Hematopoietic multipotent progenitor cell treated with erythropoietin and hydrocortisone succinate and interleukin-3 and kit ligand, for 6 days (in vitro differentiated cells): ENCODE data around the gene PIGP.
A peak's percentile ranks its signal among the peaks of the same experiment; 100 is the strongest.
"Not testable (repeated sequence)": the region's sequence is repeated elsewhere in the genome, so short reads cannot be mapped to it uniquely, and the experiment has no call there.

ENCODE experiments used
- DNase-seq: peaks from one replicate; pipeline ENCODE4 v3.0.0-alpha.2; 2015

The PIGP gene

GRCh38 chr21:37075214-37075770, 2.4 kb upstream of the PIGP start:
- no peak for DNase-seq

DNA sequence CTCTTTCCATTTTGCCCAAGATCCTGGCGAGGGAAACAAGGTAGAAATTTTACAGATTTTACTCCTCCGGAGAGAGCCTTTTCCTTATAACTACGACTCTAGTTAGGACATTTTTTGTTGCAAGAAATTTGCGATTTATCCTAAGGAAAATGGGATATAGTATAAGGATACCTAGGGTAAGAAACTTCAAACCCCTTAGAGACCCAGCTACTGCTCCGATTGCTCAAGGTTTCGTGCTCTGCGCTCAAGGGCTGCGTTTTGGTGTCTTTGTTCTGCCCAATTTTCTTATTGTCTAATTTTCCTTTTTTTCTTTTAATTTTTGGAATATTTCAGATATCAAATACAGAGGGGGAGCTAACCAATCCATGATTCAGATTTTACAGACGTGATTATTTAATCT, 1.7 kb upstream of the PIGP start:
- no peak for DNase-seq

GRCh38 chr21:37074197-37074510, 1.3 kb upstream of the PIGP start:
- peak; percentile 30 for DNase-seq

DNA sequence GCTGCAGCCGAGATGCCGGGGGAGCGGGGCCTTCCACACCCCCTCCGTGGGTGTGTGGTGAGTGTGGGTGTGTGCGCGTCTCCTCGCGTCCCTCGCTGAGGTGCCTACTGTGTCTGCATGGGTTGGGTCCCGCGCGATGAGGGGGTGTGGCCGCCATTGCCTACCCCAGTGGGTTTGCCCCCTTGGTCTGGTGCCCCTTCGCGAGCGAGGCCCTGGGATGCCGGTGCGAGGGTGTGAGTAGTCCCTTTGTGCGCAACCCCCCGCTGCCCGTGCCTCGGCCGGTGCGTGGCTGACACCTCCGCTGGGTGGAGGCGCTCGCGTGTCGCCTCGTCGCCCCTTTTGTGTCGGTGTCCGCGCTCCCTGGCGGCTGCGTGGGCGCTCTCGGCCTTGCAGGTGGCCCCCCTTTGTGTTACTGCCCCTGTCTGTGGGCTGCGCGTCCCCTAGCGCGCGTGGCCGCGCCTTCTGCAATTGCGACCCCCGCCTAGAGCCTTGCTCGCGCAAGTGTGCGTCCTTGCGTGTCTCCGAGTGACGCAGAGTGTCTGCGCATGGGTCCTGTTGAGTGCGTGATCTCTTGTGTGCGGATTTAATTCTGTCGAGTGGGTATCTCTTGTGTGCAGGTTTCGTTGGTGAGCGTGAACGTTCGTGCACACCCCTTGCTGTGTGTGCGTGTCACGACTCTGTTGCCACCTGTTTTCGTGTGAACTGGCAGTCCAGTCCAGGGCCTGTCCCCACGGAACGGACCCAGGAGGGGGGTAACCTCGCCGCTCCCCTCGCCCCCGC, 736 bp upstream of the PIGP start:
- DNase-seq = peak; percentile 54

- no peak for DNase-seq
Observed at GRCh38 chr21:37072274-37072987, 440 bp downstream of the PIGP start.

GRCh38 chr21:37071561-37072273, 1.2 kb downstream of the PIGP start:
- peak; percentile 53 for DNase-seq

DNA sequence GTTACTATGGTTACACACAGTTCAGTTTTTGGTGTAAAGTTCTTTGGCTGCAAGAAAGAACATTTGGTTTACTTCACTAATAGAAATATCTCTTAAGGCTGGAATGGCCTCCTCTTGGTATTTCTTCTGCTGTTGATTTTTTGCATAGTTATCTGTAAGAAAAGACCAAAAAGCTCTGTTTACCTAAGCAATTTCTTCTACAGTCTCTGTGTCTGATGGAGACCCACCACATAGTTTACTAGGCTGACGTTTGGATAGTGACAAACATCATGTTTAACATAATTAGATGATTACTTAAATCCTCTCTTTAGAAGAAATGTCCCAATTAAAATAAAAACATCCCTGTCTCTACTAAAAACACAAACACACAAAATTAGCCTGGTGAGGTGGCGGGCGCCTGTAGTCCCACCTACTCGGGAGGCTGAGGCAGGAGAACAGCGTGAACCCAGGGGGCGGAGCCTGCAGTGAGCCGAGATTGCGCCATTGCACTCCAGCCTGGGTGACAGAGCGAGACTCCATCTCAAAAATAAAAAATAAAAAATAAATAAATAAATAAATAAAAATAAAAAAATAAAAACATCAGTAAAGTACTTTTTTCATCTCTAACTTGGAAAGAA, 7.2 kb downstream of the PIGP start:
- no peak for DNase-seq

GRCh38 chr21:37064841-37065240, 8.0 kb downstream of the PIGP start:
- no peak for DNase-seq

GRCh38 chr21:37063433-37063832, 9.4 kb downstream of the PIGP start:
- DNase-seq = no peak

DNA sequence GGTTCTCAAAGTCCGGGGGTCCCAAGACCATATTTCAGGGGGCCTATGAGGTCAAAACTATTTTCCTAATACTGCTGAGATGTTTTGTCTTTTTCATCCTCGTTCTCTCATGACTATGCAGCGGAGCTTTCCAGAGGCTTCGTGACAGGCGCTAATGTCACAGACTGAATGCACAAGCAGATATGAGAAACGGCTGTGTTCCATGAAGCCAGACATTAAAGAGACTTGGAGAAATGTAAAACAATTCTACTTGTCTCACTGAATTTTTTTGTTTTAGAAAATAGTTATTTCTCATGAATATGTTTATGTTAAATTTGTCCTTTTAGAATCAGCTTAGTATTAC, 10.3 kb downstream of the PIGP start:
- DNase-seq = no peak

DNA sequence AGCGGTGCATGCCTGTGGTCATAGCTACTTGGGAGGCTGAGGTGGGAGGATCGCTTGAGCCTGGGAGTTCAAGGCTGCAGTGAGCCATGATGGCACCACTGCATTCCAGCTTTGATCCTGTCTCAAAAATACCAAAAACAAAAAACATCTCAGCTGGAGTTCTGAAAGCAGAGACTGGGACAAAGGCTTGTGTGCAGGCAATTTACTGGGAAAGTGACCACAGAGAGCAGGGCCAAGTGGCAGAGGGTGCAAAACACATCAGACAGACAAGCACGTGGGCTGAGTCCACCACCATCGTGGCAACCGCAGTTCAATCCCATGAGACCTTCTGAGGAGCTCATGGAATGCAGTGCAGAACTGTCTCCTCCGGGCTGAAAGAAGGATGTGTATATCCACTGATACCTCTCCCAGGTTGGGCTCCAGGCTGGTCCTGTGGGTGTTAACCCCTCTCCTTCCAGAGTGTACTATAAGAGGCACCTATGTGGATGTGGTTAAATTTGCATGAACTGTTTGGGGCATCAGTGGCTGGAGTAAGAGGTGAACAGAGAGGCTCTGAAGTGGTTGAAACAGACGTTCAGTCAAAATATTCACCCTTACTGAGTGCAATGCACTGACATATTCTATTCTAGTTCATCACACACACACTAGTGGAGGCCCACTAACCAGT, 10.8 kb downstream of the PIGP start:
- no peak for DNase-seq

GRCh38 chr21:37060296-37060695, 12.6 kb downstream of the PIGP start:
- no peak for DNase-seq

DNA sequence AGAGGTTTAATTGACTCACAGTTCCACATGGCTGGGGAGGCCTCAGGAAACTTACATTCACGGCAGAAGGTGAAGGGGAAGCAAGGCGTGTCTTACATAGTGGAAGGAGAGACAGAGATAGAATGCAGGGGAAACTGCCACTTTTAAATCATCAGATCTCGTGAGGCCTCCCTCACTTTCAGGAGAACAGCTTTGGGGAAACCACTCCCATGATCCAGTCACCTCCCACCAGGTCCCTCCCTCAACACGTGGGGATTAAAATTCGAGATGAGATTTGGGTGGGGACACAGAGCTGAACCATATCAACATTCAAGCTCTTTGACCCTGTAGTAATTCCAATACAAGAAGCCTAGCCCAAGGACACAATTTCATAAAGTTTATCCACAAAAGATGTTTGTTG, 13.7 kb downstream of the PIGP start:
- DNase-seq = no peak

DNA sequence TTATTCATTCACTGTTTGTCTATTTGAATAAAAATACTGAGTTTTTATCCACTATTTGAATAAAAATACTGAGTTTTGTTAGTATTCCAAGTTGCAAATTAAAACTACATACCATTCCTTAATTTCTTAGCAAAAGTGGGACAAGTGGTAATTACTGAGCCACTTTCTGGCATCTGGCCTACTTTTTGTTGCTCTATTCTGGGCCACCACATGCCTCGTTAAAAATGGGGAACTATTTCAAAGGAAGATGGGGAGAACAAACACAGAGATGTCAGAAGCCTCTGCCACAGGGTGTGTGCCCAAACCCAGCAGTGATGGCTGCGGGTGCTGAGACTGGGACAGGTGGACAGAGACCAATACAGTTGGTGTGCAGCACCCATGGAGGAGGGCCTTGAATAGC, 14.6 kb downstream of the PIGP start:
- DNase-seq = no peak

- DNase-seq = no peak
Observed at GRCh38 chr21:37057614-37058013, 15.3 kb downstream of the PIGP start.

- no peak for DNase-seq
Observed at GRCh38 chr21:37055271-37055855, 17.5 kb downstream of the PIGP start.

- DNase-seq = not testable (repeated sequence)
Observed at GRCh38 chr21:37049741-37050140, 23.1 kb downstream of the PIGP start.

- no peak for DNase-seq
Observed at GRCh38 chr21:37047079-37047478, 25.8 kb downstream of the PIGP start.

DNA sequence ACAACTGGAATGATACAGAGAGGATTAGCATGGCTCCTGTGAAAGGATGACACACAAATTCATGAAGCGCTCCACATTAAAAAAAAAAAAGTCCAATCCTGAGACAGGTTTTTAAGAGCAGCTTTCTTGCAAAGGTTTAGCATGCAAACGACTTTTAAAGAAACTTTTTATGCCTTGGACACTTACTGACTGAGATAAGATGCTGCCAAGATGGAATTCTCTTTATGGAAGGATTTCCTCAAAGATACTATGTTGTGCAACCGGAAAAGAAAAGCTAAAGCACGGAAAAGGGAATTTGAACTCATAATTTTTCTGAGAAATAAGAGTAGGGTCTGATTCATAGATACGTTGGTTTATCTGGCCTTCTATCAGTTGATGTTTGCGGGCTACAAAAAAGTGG, 27.3 kb downstream of the PIGP start:
- no peak for DNase-seq

DNA sequence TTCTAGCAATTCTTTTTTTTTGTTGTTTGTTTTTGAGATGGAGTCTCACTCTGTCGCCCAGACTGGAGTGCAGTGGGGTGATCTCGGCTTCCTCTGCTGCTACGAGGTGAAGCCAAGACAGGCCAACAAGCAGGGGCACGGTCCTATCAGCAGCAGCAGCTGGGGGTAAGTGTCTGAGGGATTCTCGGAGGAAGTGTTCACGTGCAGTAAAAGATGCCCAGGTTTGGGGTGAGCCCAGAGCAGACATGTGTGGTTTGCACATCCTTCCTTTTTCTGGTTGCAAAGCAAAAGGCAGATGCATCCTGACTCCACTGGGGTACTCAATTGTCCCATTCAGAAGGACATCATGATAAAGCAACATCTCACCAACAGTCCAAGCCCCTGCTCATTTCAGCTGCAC, 27.7 kb downstream of the PIGP start:
- DNase-seq = peak; percentile 66

- DNase-seq = no peak
Observed at GRCh38 chr21:37044643-37045042, 28.2 kb downstream of the PIGP start.

DNA sequence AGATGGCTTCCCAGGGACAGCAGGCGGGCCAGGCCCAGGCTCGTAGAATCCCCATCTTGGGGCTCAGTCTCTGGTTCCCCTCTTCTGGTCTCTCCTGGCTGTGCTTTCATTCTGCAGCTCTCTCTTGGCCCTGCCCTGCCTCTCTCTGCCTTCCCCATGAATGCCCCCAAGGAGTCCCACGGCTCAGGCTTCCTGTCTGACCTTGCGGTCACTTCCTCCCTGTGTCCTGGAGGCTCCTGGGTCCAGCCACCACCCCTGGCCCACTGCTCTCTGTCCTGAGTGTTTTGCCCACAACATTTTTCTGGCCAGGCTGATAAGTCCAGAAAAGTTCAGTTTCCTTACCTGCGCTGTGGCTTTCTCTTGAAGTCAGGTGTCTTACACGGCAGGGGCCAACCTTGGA, 29.1 kb downstream of the PIGP start:
- no peak for DNase-seq
